ENCODE data around the gene ZC3H8. TPM values are rescaled to one million over a fixed set of nuclear protein-coding genes. Genes with fewer than 3 reads are reported as not detected.

Gene ZC3H8
- total RNA-seq (2022): 20.6 and 30.5 TPM in 2 replicates
- percentile 80 among the genes with signal in this experiment for Bru-seq, nascent RNA
- BruChase-seq, experiment 1, labeled RNA remaining after a 6-hour chase: percentile 72 among the genes with signal in this experiment
- BruChase-seq, experiment 2, labeled RNA remaining after a 2-hour chase: percentile 81 among the genes with signal in this experiment
- long read RNA-seq, transcript ZC3H8-201 (9 exons, 1,601 nt): major isoform, 55 of 64 reads
- long read RNA-seq, partial matches to known transcripts: 4 of 64 reads
- long read RNA-seq, other reads (novel, unspliced or antisense): 5 of 64 reads

GRCh38 chr2:112254466-112255240, at the start of gene ZC3H8:
TSS of gene ZC3H8 (minus strand) at chr2:112255042. CDS start at chr2:112254981, 61 bp downstream.
- BruUV-seq (replicated peaks): TSS peak; percentile 70
- H3K9me3 Mint-ChIP-seq (ENCODE audit: unreplicated experiment): no peaks in the 10 kb centered on the region
- no peaks in the 10 kb centered on the region for H3K27me3 Mint-ChIP-seq (ENCODE audit: insufficient read depth, unreplicated experiment)
- H3K4me3 Mint-ChIP-seq (ENCODE audit: unreplicated experiment): peak within 1 kb of the TSS; percentile 77
- peak; percentile 90 for DNase-seq (ENCODE audit: unreplicated experiment)
- CTCF ChIA-PET: interaction anchor here (0.6 to 1.3 kb wide), 3 partner anchors 23 to 323 kb away, joined by 3 to 4 read pairs (median 4); no protein-coding TSS in a partner anchor
- peaks cover 8% of the 10 kb centered on the region for H3K4me1 Mint-ChIP-seq (ENCODE audit: insufficient read depth, unreplicated experiment)
- POLR2A ChIA-PET: interaction anchor here (0.6 to 4.2 kb wide), 20 partner anchors 8 to 361 kb away, joined by 3 to 28 read pairs (median 4); no protein-coding TSS in a partner anchor
- intact Hi-C loops (cut with micrococcal nuclease): loop anchor here (2.0 to 10.0 kb wide), 3 partner anchors 134 to 370 kb away; partner anchors contain the start of genes ANAPC1 and CHCHD5
- H3K36me3 Mint-ChIP-seq (ENCODE audit: insufficient read depth, unreplicated experiment): no peaks in the 10 kb centered on the region
- no peak for TF ChIP-seq CTCF (IDR thresholded peaks at IDR 0.05; ENCODE audit: unreplicated experiment)
- peak within 1 kb of the TSS; percentile 76 for H3K27ac Mint-ChIP-seq (ENCODE audit: low read depth, unreplicated experiment)

GRCh38 chr2:112304298-112304941, 49.6 kb upstream of the ZC3H8 start:
- CTCF ChIA-PET: interaction anchor here (0.6 kb wide), 1 partner anchor 32 kb away, joined by 3 read pairs; no protein-coding TSS in a partner anchor
- no peak overlapping the region for H3K27ac Mint-ChIP-seq (ENCODE audit: low read depth, unreplicated experiment)

GRCh38 chr2:112301973-112302372, 47.1 kb upstream of the ZC3H8 start:
- Mint-ChIP-seq H3K36me3 (ENCODE audit: insufficient read depth, unreplicated experiment) (peaks cover 13% of the 10 kb centered on the region), H3K4me1 (ENCODE audit: insufficient read depth, unreplicated experiment) (no peaks in the 10 kb centered on the region), H3K27ac (ENCODE audit: low read depth, unreplicated experiment) (no peak overlapping the region), H3K4me3 (ENCODE audit: unreplicated experiment) (no peak overlapping the region), H3K9me3 (ENCODE audit: unreplicated experiment) (no peaks in the 10 kb centered on the region), H3K27me3 (ENCODE audit: insufficient read depth, unreplicated experiment) (no peaks in the 10 kb centered on the region)
- TF ChIP-seq CTCF (IDR thresholded peaks at IDR 0.05; ENCODE audit: unreplicated experiment): no peak
- POLR2A ChIA-PET: no interaction called here
- intact Hi-C loops (cut with micrococcal nuclease): no loop called here
- BruUV-seq (replicated peaks): no TSS peak
- CTCF ChIA-PET: no interaction called here
- DNase-seq (ENCODE audit: unreplicated experiment): no peak

More at GRCh38 chr2:112304298-112304941, 49.6 kb upstream of the ZC3H8 start:
- no peak for TF ChIP-seq CTCF (IDR thresholded peaks at IDR 0.05; ENCODE audit: unreplicated experiment)
- BruUV-seq (replicated peaks): no TSS peak
- Mint-ChIP-seq H3K9me3 (ENCODE audit: unreplicated experiment) (no peaks in the 10 kb centered on the region), H3K27me3 (ENCODE audit: insufficient read depth, unreplicated experiment) (no peaks in the 10 kb centered on the region), H3K36me3 (ENCODE audit: insufficient read depth, unreplicated experiment) (peaks cover 24% of the 10 kb centered on the region), H3K4me3 (ENCODE audit: unreplicated experiment) (no peak overlapping the region), H3K4me1 (ENCODE audit: insufficient read depth, unreplicated experiment) (no peaks in the 10 kb centered on the region)
- no peak for DNase-seq (ENCODE audit: unreplicated experiment)
- intact Hi-C loops (cut with micrococcal nuclease): no loop called here
- POLR2A ChIA-PET: no interaction called here

All from MCF 10A (cell line).